H1 (cell line): Measurements from ENCODE around the gene ERC1. TPM values are rescaled to one million over a fixed set of nuclear protein-coding genes. Genes with fewer than 3 reads are reported as not detected.

Experiments
- CTCF ChIA-PET: fragments of 300-600 bp; sonication (Branson Sonifier 250); formaldehyde crosslinking; loops from one replicate; lab custom pipeline; 2021; ENCODE audit not compliant: partially characterized antibody; lab: Charles Lee
- POLR2A ChIA-PET: fragments of 300-600 bp; sonication (Branson Sonifier 250); formaldehyde crosslinking; loops from one replicate; lab custom pipeline; 2021; ENCODE audit warnings: inconsistent platforms; ENCODE audit not compliant: partially characterized antibody; lab: Charles Lee
- DNase-seq, 2 experiments: peaks; one replicate each; pipeline versions ENCODE4 v3.0.0 to v3.0.0-alpha.2; 2010 to 2022; ENCODE audit warnings: low spot score in 2 of 2, low read depth in 1 of 2, mixed read lengths in 1 of 2
- FAIRE-seq: peaks from 2 replicates; lab custom pipeline; 2011; peaks lifted over from hg19 to GRCh38; lab: Jason Lieb, UNC
- H2AFZ ChIP-seq: 2 replicates; pipeline ENCODE4 v1.8.1; 2012; ENCODE audit warnings: low read length, inconsistent platforms
- H2AK5ac ChIP-seq: 2 replicates; pipeline ENCODE4 v1.6.1; 2013; ENCODE audit warnings: low read depth, low read length
- H2BK120ac ChIP-seq: replicated peaks from 2 replicates; pipeline ENCODE3; 2013; ENCODE audit warnings: low read depth, low read length, inconsistent platforms
- H2BK12ac ChIP-seq: 2 replicates; pipeline ENCODE4 v1.6.1; 2013; ENCODE audit warnings: low read depth, low read length
- H2BK15ac ChIP-seq: 2 replicates; pipeline ENCODE4 v1.6.1; 2013; ENCODE audit warnings: low read length
- H2BK20ac ChIP-seq: 2 replicates; pipeline ENCODE4 v1.6.1; 2013; ENCODE audit warnings: low read length
- H2BK5ac ChIP-seq: 2 replicates; pipeline ENCODE4 v1.6.1; 2013; ENCODE audit warnings: low read depth, low read length
- H3K14ac ChIP-seq: 2 replicates; pipeline ENCODE4 v1.6.1; 2013; ENCODE audit warnings: inconsistent platforms; ENCODE audit not compliant: insufficient read length
- H3K18ac ChIP-seq: 2 replicates; pipeline ENCODE4 v1.6.1; 2013; ENCODE audit warnings: low read length; ENCODE audit errors: extremely low read depth
- H3K23ac ChIP-seq: 2 replicates; pipeline ENCODE4 v1.6.1; 2013; ENCODE audit warnings: inconsistent platforms; ENCODE audit not compliant: insufficient read length
- H3K23me2 ChIP-seq: 2 replicates; pipeline ENCODE4 v1.6.1; 2013; ENCODE audit warnings: low read depth, low read length
- H3K27ac ChIP-seq: 2 replicates; pipeline ENCODE4 v1.6.1; 2011; ENCODE audit warnings: low read depth, low read length, inconsistent platforms
- H3K27me3 ChIP-seq, 4 experiments: replicated peaks in 1 of 4; 1 replicate in 1 of 4; 2 replicates in 3 of 4; pipeline versions ENCODE4 v1.6.1 to v1.8.1; 2011 to 2013; ENCODE audit warnings: low read length in 3 of 4, mild to moderate bottlenecking in 3 of 4, inconsistent platforms in 2 of 4, mixed read lengths in 2 of 4, moderate library complexity in 1 of 4; ENCODE audit not compliant: control insufficient read depth in 3 of 4, insufficient read depth in 3 of 4; ENCODE audit errors: extremely low read depth in 1 of 4
- H3K36me3 ChIP-seq, 4 experiments: 2 replicates each; pipeline versions ENCODE4 v1.6.1 to v1.8.1; 2011 to 2013; ENCODE audit warnings: mild to moderate bottlenecking in 4 of 4, low read length in 3 of 4, moderate library complexity in 2 of 4, control low read depth in 1 of 4, inconsistent platforms in 1 of 4; ENCODE audit not compliant: insufficient read depth in 4 of 4, control insufficient read depth in 2 of 4
- H3K4ac ChIP-seq: replicated peaks from 2 replicates; pipeline ENCODE3; 2013; ENCODE audit warnings: low read length, low read depth, mixed read lengths, inconsistent platforms; ENCODE audit not compliant: insufficient read length
- H3K4me1 ChIP-seq, 4 experiments: replicated peaks in 1 of 4; 1 replicate in 1 of 4; 2 replicates in 3 of 4; pipeline versions ENCODE4 v1.6.1 to v1.8.1; 2011 to 2013; ENCODE audit warnings: low read length in 3 of 4, inconsistent platforms in 2 of 4, mixed read lengths in 1 of 4; ENCODE audit not compliant: insufficient read depth in 4 of 4, control insufficient read depth in 3 of 4
- H3K4me2 ChIP-seq, 2 experiments: 2 replicates each; pipeline versions ENCODE4 v1.6.1 to v1.8.1; 2011 to 2013; ENCODE audit warnings: low read depth in 2 of 2, low read length in 2 of 2, control low read depth in 1 of 2, inconsistent platforms in 1 of 2, mild to moderate bottlenecking in 1 of 2; ENCODE audit not compliant: insufficient read depth in 1 of 2
- H3K4me3 ChIP-seq, 4 experiments: fragments of 200-600, 300-600 bp in 1 of 4; sonication (generic), shearing (Covaris generic), sonication (Bioruptor Twin) in 1 of 4; 2 replicates each; pipeline versions ENCODE4 v1.5.1 to v1.8.1; 2011 to 2016; ENCODE audit warnings: low read length in 4 of 4, low read depth in 3 of 4, control low read depth in 2 of 4, inconsistent platforms in 2 of 4, mild to moderate bottlenecking in 2 of 4, mixed read lengths in 1 of 4, moderate library complexity in 1 of 4; ENCODE audit not compliant: insufficient read depth in 2 of 4; ENCODE audit errors: extremely low read depth in 1 of 4
- H3K56ac ChIP-seq: replicated peaks from 2 replicates; pipeline ENCODE3; 2013; ENCODE audit warnings: low read depth, mild to moderate bottlenecking, mixed read lengths, low read length, inconsistent platforms; ENCODE audit not compliant: insufficient read length
- H3K79me1 ChIP-seq: 2 replicates; pipeline ENCODE4 v1.6.1; 2013; ENCODE audit warnings: low read depth, low read length, control low read depth
- H3K79me2 ChIP-seq, 2 experiments: 2 replicates each; pipeline versions ENCODE4 v1.6.1 to v1.8.1; 2012 to 2013; ENCODE audit warnings: low read length in 2 of 2, mild to moderate bottlenecking in 2 of 2, inconsistent platforms in 1 of 2; ENCODE audit not compliant: insufficient read depth in 2 of 2, control insufficient read depth in 1 of 2
- H3K9ac ChIP-seq, 4 experiments: replicated peaks in 1 of 4; 1 replicate in 1 of 4; 2 replicates in 3 of 4; pipeline versions ENCODE4 v1.6.1 to v1.8.1; 2011 to 2013; ENCODE audit warnings: low read depth in 3 of 4, low read length in 3 of 4, control low read depth in 2 of 4, mild to moderate bottlenecking in 2 of 4, moderate library complexity in 2 of 4, inconsistent platforms in 1 of 4; ENCODE audit errors: extremely low read depth in 1 of 4
- H3K9me3 ChIP-seq, 2 experiments: 2 replicates each; pipeline versions ENCODE4 v1.6.1 to v1.8.1; 2012 to 2013; ENCODE audit warnings: mild to moderate bottlenecking in 2 of 2, moderate library complexity in 2 of 2, control low read depth in 1 of 2, inconsistent platforms in 1 of 2, low read depth in 1 of 2, low read length in 1 of 2, mixed read lengths in 1 of 2; ENCODE audit not compliant: insufficient read depth in 2 of 2
- H4K20me1 ChIP-seq, 2 experiments: replicated peaks in 1 of 2; 2 replicates each; pipeline versions ENCODE3 to v1.8.1; 2011 to 2013; ENCODE audit warnings: inconsistent platforms in 2 of 2, low read length in 2 of 2, mild to moderate bottlenecking in 1 of 2; ENCODE audit not compliant: insufficient read depth in 2 of 2, control insufficient read depth in 1 of 2
- H4K5ac ChIP-seq: 2 replicates; pipeline ENCODE4 v1.6.1; 2013; ENCODE audit warnings: low read length, low read depth, mixed read lengths, inconsistent platforms; ENCODE audit not compliant: insufficient read length
- H4K8ac ChIP-seq: 2 replicates; pipeline ENCODE4 v1.8.0; 2013; ENCODE audit warnings: mild to moderate bottlenecking, moderate library complexity, low read length, inconsistent platforms; ENCODE audit not compliant: insufficient read depth; ENCODE audit errors: extremely low read depth
- H4K91ac ChIP-seq: replicated peaks from 2 replicates; pipeline ENCODE3; 2013; ENCODE audit warnings: low read length, mixed read lengths, inconsistent platforms; ENCODE audit not compliant: insufficient read length
- HDAC6 ChIP-seq: IDR thresholded peaks from one replicate; pipeline ENCODE4 v1.7.1; 2012; ENCODE audit warnings: low read depth, mild to moderate bottlenecking, inconsistent platforms, low read length, moderate library complexity
- KDM1A ChIP-seq: fragments of 200-600, 300-600 bp; sonication (generic); IDR thresholded peaks from 2 replicates; pipeline ENCODE4 v1.7.1; 2016; ENCODE audit warnings: mild to moderate bottlenecking, low read length, borderline replicate concordance
- RFX5 ChIP-seq: IDR thresholded peaks from 2 replicates; pipeline ENCODE4 v1.6.1; 2011; ENCODE audit warnings: low read depth, low read length, improper control_type of control experiment, borderline replicate concordance
- SP2 ChIP-seq: IDR thresholded peaks from 2 replicates; pipeline ENCODE4 v1.6.1; 2012; ENCODE audit warnings: mild to moderate bottlenecking, low read length, inconsistent platforms
- WGBS, 2 experiments: shearing (Covaris generic) in 1 of 2; methylation state at CpG; one replicate each; pipeline versions ENCODE4 v1.1.6 to v1.1.7; 2013 to 2015; ENCODE audit warnings: low lambda C conversion rate in 2 of 2, mixed read lengths in 2 of 2, inconsistent platforms in 1 of 2, low coverage in 1 of 2, missing lambda C conversion rate in 1 of 2; ENCODE audit not compliant: insufficient replicate concordance in 2 of 2, insufficient coverage in 1 of 2, insufficient read length in 1 of 2; ENCODE audit errors: extremely low coverage in 1 of 2, missing lambda C conversion rate in 1 of 2; 5-methylcytosine and 5-hydroxymethylcytosine counted together
- polyA plus RNA-seq, 7 experiments: library from polyadenylated mRNA; depleted of rRNA in 3 of 7; stranded (reverse) in 5 of 7; unstranded in 2 of 7; fragments of >200 nt in 5 of 7; fragments of 200-250 nt in 2 of 7; gene quantifications; 1 replicate in 5 of 7; 2 replicates in 1 of 7; 4 replicates in 1 of 7; pipeline versions ENCODE4 v1.2.1 to v1.2.3, GENCODE V29; 2011 to 2013; ENCODE audit warnings: missing spikeins in 2 of 7, mixed read lengths in 2 of 7
- total RNA-seq: library from RNA; stranded (reverse); fragmentation: NEBNext Ultra II Directional; extraction: Animal tissue kit (Norgen Biotek cat#: 25700); gene quantifications from 2 replicates; pipeline ENCODE4 v1.2.1, GENCODE V29; 2021
- TF ChIP-seq, protein P1 (sequence below): IDR thresholded peaks from 2 replicates; pipeline ENCODE4 v1.6.1; 2012; ENCODE audit warnings: inconsistent platforms

ERC1 gene
- total and polyA plus RNA-seq, 2 of the 8 experiments (the other 6 are each of a cell fraction or from before 2014, with no cell fraction given): 7.8 to 45.7 TPM

DNA sequence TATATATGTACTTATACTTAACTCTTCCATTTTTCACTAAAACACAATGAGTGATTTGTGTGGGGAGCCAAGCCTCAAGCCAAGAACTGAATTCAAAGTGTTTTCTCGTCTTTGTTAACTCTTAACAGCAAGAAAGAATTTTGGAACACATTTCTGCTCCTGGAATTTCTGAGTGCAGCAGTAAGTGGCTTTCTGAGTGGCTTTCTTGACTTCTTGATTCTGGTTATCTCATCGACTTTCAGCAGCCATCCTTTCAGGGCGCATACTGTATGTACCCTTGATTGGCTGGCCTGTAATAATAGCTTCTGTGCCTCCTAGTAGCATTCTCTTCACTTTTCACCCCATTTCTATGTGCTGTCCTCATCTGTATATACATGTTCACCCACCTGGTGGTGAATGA, 446.0 kb downstream of the ERC1 start:
- POLR2A ChIA-PET: no interaction called here
- H3K27ac ChIP-seq: no peak overlapping the region
- no peak overlapping the region for H2AK5ac ChIP-seq
- no peaks in the 10 kb centered on the region; the same call in 1 of the 2 replicates for H3K79me1 ChIP-seq
- H3K4me3 ChIP-seq: no peak overlapping the region
- no peak overlapping the region for H4K91ac ChIP-seq
- no peak overlapping the region for H3K23ac ChIP-seq
- H3K27me3 ChIP-seq: no peaks in the 10 kb centered on the region
- 87% methylated on average over 3 of the region's 3 CpGs; no CpG with 5 or more reads in 1 of the 2 experiments for WGBS, 2 experiments
- H4K20me1 ChIP-seq: peaks cover 0 to 1% of the 10 kb centered on the region in 2 experiments
- H3K18ac ChIP-seq: no peak overlapping the region
- DNase-seq: no peak
- no peak overlapping the region for H3K56ac ChIP-seq
- H3K4me2 ChIP-seq: no peak overlapping the region
- H4K8ac ChIP-seq: no peak overlapping the region
- H2BK20ac ChIP-seq: no peak overlapping the region
- H2AFZ ChIP-seq: no peak overlapping the region
- H2BK15ac ChIP-seq: no peak overlapping the region
- no peak overlapping the region for H4K5ac ChIP-seq
- H3K4me1 ChIP-seq: no peaks in the 10 kb centered on the region
- H3K4ac ChIP-seq: no peak overlapping the region
- CTCF ChIA-PET: no interaction called here
- H3K23me2 ChIP-seq: no peaks in the 10 kb centered on the region
- no peak for FAIRE-seq
- TF ChIP-seq KDM1A (no peak), HDAC6 (no peak), RFX5 (no peak), SP2 (no peak)
- TF ChIP-seq, protein P1, sequence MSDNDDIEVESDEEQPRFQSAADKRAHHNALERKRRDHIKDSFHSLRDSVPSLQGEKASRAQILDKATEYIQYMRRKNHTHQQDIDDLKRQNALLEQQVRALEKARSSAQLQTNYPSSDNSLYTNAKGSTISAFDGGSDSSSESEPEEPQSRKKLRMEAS: no peak
- H2BK5ac ChIP-seq: no peak overlapping the region
- H3K14ac ChIP-seq: no peak overlapping the region
- H3K9ac ChIP-seq: no peak overlapping the region
- H2BK120ac ChIP-seq: no peak overlapping the region
- H2BK12ac ChIP-seq: no peak overlapping the region
- H3K36me3 ChIP-seq: no peaks in the 10 kb centered on the region; a peak in 1 of 8 replicates
- H3K9me3 ChIP-seq: no peaks in the 10 kb centered on the region
- H3K79me2 ChIP-seq: no peaks in the 10 kb centered on the region
